HT1080 (cell line): ENCODE data around the gene CNDP2. TPM values are rescaled to one million over a fixed set of nuclear protein-coding genes. Genes with fewer than 3 reads are reported as not detected.

ENCODE experiments used
- DNase-seq: peaks from one replicate; pipeline ENCODE4 v3.0.0-alpha.2; 2015; ENCODE audit warnings: low read depth
- total RNA-seq: library from RNA; depleted of rRNA; stranded (reverse); fragments of >200 nt; shearing (Covaris generic); gene quantifications from 2 replicates; pipeline ENCODE4 v1.2.3, GENCODE V29; 2014

CNDP2 gene
- total RNA-seq, 1 experiment from 2014 or later = 86.6 TPM

DNA sequence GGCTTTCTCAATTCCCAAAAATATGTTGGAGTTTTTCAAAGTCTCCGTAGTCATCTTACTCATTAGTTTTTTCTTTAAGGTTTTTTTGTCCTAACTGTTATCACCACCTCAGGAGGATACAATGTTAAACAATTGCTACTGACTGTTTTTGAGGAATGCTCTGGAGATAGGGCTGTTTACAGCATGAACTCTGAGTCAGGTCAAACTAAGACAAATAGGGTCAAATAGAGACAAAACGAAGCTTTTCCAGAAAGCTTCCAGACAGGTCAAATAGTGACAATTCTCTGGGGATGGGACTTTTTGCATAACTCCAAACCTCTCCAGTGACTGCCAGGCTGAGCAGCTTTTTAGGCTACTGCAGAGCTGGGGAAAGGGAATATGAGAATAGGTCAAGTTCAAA, 23.9 kb upstream of the CNDP2 start:
- no peak for DNase-seq

DNA sequence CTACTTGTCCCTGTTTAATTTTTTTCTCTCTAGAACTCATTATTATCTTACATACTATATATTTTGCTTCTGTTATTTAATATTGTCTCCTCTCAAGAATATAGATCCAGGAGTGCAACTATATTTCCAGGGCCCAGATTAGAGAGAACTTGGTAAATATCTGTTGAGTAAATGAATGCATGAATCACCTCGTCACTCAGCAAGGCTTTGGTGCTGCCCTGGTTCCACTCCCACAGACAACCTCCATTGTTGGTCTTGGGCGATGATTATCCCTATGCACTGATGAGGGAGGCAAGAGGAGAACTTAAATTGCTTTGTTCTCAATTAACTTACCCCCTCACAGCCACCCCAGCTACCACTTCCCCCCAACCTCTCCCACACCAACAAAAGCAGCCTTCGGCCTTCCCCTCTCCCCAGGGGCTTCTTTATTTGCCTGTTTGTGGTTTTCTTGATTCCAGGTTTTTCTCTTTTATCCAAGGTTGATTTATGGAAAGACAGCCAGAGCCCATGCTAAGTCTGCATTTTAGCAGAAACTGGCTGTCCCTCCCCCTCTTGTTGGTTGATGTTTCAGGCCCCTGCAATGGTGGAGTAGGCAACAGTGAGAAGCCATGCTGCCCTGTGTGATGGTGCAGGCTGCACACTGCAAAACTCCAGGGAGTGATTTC, 22.1 kb upstream of the CNDP2 start:
- DNase-seq = no peak

DNA sequence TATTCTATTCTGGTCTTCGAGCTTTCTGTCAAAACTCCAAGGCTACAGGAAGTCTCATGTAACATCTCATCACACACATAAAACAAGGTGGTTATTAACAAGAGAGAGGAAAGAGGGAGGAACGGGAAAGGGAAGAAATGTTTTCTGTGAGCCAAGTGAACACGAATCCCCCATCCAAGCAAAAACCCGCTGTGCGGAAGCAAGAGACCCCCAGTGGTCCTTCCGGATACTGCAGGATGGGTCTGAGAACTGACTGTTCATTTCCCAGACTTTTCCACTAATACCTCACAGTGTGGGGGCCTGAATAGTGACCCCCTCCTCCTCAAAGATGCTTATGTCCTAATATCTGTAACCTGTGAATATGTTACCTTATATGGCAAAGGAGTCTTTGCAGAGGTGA, 20.0 kb upstream of the CNDP2 start:
- peak; percentile 31 for DNase-seq

DNA sequence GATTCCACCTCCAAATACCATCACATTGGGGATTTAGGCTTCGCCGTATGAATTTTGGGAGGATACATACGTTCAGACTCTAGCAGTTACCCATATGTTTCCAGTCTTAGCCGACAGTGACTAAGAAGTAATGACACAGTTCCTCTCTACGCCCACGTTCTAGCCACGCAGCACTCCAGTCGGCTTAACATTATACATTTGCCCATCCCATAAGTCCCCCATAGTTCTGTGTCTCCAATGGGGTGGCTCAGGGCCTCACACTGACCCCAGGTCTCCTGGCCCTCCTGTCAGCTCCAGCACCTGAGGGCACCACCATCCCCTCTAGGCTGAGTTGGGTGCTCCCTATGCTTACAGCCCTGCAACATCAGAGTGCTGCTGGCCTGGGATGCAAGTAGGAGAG, 18.4 kb upstream of the CNDP2 start:
- DNase-seq = no peak

DNA sequence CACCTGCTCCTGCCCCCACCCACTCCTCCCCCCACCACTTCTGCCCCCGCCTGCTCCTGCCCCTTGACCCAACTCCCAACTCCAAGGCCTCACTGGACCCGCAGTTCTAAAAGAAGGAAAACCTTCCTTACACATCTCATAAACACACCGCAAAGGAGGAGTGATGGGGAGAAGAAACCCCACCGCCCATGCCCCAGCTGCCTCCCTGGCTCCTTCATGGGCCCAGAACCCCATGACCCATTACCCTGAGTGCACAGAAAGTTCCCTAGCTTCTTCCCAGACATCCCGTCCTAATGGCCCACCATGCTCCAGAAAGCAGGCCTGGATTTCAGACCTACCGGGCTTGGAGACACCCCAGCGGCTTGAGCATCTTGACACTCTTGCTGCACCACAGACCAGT, 17.8 kb upstream of the CNDP2 start:
- no peak for DNase-seq

DNA sequence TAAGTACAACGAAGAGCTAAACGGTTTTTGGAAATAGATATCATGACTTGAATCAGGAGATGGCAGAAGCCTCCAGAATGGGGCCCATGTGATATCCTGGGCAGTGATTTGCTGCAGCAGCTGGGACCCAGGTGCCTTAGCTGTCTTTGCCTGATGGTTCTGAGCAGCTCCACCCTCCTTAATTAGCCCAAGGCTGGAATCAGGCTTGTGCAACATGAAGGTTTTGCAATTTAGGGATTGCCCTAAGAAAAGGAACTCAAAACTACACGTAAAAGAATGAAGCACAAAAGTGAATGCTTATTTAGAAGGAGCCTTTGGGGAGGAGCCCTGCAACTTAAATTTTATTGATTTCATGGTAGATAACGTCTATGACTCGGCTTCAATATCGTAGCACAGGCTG, 17.3 kb upstream of the CNDP2 start:
- no peak for DNase-seq

DNA sequence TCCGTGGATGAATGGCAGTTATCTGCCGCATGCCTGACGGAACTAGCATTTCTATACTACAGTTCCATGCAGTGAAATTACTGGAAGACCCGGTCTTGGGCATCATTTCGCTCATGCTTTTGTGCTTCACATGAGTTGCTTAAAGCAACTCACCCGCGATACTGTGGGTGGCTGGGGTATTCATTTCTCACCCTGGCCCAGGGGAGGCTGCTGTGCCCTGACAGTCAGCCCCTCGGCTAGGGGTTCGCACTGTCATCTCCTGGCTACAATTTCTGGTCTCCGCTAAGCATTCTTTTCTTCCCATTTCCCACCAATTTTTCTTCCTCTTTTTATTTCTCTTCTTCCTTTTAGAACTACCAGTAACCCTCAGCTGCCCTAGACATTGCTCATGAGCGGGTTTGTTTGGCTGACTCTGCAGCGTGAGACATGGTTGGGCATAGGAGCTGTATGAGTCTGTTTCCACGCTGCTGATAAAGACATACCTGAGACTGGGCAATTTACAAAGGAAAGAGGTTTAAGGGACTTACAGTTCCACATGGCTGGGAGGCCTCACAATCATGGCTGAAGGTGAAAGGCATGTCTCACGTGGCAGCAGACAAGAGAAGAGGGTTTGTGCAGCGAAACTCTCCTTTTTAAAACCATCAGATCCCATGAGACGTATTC, 16.5 kb upstream of the CNDP2 start:
- no peak for DNase-seq

DNA sequence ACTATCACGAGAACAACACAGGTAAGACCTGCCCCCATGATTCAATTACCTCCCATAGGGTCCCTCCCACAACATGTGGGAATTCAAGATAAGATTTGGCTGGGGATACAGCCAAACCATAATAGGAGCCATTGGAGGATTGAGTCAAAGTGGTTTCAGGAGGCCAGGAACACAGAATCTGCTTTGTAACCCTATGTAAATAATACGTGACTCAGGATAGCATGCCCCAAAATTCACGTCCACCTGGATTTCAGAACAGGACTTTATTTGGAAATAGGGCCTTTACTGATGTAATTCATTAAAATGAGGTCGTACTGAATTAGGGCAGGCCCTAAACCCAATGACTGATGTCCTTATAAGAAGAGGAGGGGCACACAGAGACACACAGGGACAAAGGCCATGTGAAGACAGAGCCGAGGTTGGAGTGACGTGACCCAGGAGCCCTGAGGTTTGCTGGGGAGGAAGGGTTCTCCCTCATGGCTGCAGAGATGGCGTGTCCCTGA, 16.0 kb upstream of the CNDP2 start:
- no peak for DNase-seq

DNA sequence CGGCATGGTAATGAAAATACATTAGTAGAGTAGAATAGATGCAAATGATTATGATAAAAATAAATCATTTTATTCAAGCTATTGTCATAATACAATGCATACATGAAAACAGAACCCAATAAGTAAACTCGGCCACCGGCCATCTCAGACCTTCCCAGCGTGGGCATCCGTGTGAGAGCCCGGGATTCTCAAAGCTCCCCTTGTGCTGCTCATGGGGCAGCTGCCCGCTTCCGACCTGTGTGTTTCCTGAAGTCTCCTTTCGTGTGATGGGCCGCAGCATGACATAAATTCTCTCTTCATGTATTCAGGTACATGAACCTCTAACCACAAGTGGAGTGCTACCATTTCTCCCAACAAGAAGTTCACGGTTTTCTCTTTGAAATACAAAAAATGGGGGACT, 13.5 kb upstream of the CNDP2 start:
- DNase-seq = no peak

DNA sequence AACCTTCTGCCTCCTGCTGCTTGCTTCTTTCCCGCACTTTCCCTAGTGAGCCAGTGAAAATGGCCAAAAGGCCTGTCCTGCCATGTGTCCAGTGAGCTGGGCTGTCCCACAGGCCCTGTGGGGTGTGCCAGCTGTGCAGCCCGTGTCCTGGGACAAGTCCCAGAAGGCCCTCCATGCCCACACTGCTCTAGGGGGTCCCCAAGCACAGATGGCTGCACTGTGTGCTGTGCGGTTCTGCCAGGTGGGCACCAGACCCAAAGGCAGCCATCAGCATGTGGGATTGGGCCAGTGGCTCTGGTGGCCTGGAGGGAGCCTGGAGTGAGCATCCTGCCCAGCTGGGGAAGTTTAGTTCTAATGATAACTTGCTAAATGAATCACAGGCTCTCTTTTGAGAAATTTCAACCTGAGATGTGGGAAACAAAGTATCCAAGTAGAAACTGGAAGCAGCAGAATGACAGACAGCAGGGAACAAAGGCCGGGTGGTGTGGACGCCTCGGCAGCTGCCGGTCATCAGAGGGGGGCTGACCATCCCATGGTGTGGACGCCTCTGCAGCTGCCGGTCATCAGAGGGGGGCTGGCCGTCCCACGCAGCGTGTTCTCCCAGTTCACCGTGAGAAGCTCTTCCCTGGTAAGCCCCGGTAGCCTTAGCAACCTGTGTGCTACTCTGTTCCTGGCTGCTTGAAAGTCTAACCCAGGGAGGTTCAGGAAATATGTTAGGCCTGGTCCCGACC, 9.9 kb upstream of the CNDP2 start:
- DNase-seq = no peak

DNA sequence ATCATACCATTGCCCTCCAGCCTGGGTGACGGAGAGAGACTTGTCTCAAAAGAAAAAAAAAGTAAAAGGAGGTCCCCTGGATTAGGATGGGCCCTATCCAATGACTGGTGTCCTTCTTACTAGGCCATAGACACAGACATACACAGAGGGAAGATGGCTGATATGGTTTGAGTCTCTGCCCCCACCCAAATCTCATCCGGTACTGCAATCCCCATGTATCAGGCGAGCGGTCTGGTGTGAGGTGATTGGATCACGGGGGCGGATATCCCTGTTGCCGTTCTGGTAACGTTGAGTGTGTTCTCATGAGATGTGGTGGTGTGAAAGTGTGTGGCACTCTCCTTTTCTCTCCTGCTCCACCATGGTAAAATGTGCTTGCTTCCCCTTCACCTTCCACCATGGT, 7.8 kb upstream of the CNDP2 start:
- DNase-seq = no peak

DNA sequence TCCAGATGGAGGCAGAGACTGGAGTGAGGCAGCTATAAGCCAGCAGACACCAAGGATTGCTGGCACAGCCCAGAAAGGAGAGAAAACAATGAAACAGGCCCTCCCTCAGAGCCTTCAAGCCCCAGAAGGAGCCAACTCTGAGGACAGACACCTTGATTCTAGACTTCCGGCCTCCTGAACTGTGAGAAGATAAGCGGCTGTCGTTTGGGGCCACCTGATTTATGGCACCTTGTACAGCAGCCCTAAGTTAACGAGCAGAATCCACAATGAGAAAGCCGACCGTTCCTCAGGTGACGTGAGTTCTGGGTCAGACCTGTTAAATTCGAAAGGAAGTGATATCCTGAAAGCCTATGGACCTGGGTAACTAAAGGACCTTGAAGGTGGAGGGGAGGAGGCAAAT, 7.3 kb upstream of the CNDP2 start:
- no peak for DNase-seq

DNA sequence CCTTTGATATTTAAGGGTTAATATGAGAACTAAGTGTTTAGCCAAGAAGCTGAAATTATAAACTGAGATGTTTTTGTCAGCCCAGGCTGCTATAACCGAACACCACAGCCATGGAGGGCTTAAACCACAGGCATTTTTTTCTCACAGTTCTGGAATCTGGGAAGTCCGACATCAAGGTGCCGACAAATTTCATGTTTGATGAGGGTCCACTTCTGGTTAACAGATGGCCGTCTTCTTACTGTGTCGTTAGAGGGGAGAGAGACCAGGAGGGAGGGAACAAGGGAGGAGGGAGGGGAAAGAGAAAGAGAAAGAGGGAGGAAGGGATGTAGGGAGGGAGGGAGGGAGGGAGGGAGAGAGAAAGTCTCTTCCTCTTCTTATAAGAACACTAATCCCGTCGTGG, 6.5 kb upstream of the CNDP2 start:
- DNase-seq = peak; percentile 61

DNA sequence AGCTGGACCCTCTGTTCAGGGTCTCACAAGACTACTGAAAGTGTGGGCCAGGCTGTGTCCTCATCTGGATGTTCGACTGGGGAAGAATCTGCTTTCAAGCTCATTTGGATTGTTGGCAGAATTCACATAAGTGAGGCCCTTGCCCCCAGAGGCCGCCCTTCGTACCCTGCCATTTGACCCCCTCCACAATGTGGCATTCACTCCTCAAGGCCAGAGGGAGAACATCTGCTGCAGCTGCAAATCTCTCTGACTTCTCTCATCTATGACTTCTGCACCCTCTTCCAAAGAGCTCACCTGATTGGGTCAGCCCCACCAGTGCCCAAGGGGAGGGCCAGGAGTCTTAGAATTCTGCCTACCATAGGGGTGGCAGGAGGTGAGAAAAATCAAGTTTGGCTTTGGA, 3.9 kb upstream of the CNDP2 start:
- no peak for DNase-seq

DNA sequence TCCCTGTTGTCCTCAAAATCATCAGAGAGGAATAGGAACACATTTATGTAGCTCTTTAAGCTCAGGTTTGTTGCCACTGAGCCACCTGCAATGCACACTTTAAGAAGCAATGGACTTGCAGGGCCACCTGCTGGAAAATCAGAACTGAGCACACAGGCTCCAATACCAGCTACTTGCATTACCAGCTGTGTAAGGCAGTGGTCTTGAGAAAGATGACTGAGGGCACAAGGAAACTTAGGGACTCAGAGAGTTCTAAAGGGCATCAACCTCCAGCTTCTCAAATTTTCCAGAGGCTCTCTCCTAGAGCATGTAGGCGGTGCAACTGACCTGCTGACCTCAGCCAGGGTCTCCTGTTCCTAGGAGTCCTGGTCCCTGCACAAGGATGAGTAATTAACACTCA, 2.5 kb upstream of the CNDP2 start:
- DNase-seq = peak; percentile 53

DNA sequence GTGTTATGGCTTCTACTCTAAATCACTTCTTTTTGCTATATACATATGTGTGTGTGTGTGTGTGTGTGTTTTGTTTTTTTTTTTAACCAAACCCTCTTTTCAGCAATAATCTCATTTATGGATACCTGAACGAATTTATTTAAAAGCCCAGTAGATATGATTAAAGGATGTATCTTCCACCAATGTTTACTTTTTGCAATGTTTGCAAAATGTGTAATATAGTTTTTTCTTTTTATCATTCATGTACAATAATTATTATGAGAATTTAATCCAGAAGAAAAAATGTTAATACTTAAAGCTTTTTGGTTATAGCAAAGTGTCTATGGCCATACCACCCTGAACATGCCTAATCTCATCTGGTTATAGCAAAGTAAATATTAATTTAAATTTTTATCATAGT, 1.6 kb upstream of the CNDP2 start:
- no peak for DNase-seq

DNA sequence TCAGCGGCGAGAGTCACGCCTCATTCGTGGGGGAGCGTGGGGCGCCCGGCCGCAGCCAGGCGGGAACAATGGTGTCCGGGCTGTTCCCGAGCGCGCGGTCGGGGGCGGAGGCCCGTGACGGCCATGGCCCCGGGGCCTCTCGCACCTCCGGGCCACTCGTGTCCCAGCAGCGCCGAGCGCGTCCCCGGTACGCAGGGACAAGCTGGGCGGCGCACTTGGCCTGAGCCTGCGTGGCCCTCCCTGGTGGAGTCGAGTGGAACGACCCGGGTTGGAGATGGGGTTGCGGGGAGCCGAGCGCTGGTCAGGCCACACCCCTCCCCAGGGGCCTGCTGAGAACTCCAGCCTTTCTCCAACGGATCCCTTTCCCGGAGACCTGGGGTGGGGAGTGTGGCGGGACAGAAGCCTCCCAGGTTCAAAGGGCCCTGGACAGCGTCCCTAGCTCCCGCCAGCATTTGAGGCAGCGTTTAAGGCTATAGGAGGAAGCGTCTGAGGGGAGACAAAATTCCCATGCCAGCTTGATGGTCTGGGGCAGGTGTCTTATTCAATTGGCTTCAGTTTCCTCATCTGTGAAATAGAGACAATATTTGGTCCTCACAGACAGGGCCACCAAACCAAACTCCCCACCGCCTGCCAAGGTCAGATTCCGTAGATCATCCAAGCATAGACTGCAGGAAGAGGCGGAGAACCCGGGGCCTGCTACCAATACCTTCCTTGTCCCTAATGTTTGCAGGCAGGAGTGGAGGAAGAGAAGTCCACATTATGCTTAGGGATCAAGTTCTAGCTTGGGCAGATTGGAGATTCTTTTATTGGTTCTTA, 553 bp downstream of the CNDP2 start:
- peak; percentile 52 for DNase-seq

DNA sequence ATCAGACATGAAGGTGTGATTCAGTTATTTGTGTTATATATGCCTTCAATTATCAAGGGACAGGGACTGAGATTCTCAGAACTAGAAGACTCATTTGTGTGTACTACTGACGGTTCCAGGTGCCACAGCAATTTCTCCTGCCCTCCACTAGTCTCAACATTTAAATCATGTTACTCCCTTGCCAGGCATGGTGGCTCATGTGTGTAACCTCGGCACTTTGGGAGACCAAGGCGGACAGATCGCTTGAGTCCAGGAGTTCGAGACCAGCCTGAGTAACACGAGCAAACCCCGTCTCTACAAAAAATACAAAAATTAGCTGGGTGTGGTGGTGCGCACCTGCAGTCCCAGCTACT, 1.1 kb downstream of the CNDP2 start:
- DNase-seq = no peak

DNA sequence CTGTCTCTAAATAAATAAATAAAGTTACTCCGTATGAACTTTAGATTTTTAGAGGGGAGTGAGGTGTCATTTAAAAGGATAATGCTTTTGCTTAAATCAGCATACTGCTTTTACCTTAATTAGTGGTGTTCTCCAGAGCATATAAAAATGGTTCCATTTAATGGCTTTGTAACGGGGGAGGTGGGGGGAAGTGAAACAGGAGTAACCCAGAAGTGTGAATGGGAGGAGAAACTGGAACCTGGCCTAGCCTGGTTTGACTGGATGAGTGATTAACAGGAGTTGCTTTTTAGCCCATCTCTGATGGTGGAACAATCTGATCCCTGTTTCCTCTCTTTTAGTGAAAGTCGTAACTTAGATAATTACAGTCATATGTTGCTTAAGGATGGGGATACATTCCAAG, 1.6 kb downstream of the CNDP2 start:
- no peak for DNase-seq

DNA sequence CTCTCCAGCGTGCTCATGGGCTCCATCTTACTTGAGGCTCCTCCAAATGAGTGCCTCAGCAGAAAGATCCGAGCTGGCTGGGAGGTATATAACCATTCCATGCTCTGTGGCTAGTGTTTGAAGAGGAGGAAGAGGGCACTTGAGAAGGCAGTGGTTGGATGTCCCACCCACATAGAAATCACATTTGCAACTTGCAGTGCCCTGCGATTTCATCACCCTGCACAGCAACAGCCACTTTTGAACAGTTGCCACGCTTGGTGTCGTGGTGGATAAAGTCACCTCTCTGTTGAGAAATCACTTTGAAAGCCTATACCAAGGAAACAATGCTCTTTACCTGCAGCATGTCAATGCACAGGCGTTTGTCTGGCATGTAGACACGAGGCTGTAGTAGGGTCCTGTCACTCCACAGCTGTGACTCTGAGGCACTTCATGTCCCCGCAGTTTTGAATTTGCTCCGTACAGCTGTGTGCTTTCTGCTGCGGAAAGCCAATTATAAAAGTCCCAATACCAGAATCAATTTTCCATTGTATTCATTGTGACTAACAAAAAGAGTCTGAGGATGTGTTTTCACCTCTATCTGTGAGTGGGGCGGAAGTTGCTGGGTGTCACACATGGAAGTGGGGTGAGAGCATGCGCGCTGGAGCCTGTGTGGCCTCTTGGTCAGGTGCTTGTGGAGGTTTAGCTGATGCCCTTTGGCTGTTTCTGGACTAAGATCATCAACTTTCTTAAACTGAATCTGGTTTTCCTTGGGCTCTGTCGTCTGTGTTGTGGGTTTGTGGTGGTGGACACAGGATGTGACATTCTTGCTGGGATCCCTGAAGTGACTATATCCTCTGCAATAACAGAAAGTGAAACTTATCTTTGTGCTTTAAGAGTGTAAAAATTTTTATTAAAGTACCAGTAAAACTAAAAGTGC, 2.8 kb downstream of the CNDP2 start:
- peak; percentile 66 for DNase-seq

DNA sequence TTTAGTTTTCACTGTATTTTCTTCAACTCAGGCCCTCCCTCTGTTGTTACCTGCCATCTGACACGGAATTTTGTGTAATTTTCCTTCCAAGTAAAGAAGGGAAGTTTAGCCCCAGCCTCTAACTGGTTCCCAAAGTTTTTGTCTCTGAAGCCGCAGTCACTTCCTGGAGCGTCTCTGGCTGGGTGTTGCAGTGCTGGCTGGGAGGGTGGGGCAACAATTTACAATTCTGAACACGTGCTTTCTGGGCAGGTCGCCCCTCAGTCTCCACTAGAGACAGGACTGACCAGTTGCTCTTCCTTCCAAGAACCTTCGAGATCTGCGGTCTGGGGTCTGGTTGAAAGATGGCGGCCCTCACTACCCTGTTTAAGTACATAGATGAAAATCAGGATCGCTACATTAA, 3.5 kb downstream of the CNDP2 start:
- peak; percentile 85 for DNase-seq
